SH-SY5Y (cell line): ENCODE data around the gene HSPA12B.

ENCODE experiments used
- GATA2 ChIP-seq: IDR thresholded peaks from 2 replicates; pipeline ENCODE4 v1.6.1; 2011; ENCODE audit warnings: mild to moderate bottlenecking, low read depth, low read length
- GATA3 ChIP-seq: IDR thresholded peaks from 2 replicates; pipeline ENCODE4 v1.6.1; 2011; ENCODE audit warnings: low read depth, mild to moderate bottlenecking, low read length, moderate library complexity

Gene HSPA12B

GRCh38 chr20:3755269-3755668, 22.8 kb downstream of the HSPA12B start:
- no peak for TF ChIP-seq GATA2
- no peak for TF ChIP-seq GATA3

- TF ChIP-seq GATA2 (no peak), GATA3 (no peak)
Measured at GRCh38 chr20:3755814-3756480, 23.5 kb downstream of the HSPA12B start.

GRCh38 chr20:3757268-3757667, 24.8 kb downstream of the HSPA12B start:
- no peak for TF ChIP-seq GATA3
- TF ChIP-seq GATA2: no peak

- TF ChIP-seq GATA3: no peak
- no peak for TF ChIP-seq GATA2
Measured at GRCh38 chr20:3758566-3758965, 26.1 kb downstream of the HSPA12B start.

- TF ChIP-seq GATA3 (no peak), GATA2 (no peak)
Measured at GRCh38 chr20:3759316-3759823, 26.9 kb downstream of the HSPA12B start.

- no peak for TF ChIP-seq GATA2
- no peak for TF ChIP-seq GATA3
Measured at GRCh38 chr20:3759884-3760283, 27.4 kb downstream of the HSPA12B start.

GRCh38 chr20:3760655-3761348, 28.3 kb downstream of the HSPA12B start:
- TF ChIP-seq GATA3: no peak
- no peak for TF ChIP-seq GATA2

- no peak for TF ChIP-seq GATA2
- TF ChIP-seq GATA3: no peak
Measured at GRCh38 chr20:3763671-3764601, 31.5 kb downstream of the HSPA12B start.

- no peak for TF ChIP-seq GATA3
- TF ChIP-seq GATA2: no peak
Measured at GRCh38 chr20:3764659-3765058, 32.2 kb downstream of the HSPA12B start.

GRCh38 chr20:3765171-3765882, 32.8 kb downstream of the HSPA12B start:
- TF ChIP-seq GATA2 (no peak), GATA3 (no peak)

- TF ChIP-seq GATA3 (no peak), GATA2 (no peak)
Measured at GRCh38 chr20:3766422-3767109, 34.1 kb downstream of the HSPA12B start.

- TF ChIP-seq GATA3 (no peak), GATA2 (no peak)
Measured at GRCh38 chr20:3767110-3767426, 34.6 kb downstream of the HSPA12B start.
